Kidney epithelial cell (primary cell): ENCODE results near the gene PCSK5. TPM values are rescaled to one million over a fixed set of nuclear protein-coding genes. Genes with fewer than 3 reads are reported as not detected.

Source experiments
- DNase-seq: peaks from one replicate; pipeline ENCODE4 v3.0.0-alpha.2; 2010; ENCODE audit warnings: low read depth
- H3K27me3 ChIP-seq: 2 replicates; pipeline ENCODE4 v1.6.0; 2011; ENCODE audit warnings: low read length; ENCODE audit not compliant: control insufficient read depth, insufficient read depth
- H3K36me3 ChIP-seq: 2 replicates; pipeline ENCODE4 v1.5.1; 2011; ENCODE audit warnings: low read length; ENCODE audit not compliant: control insufficient read depth, insufficient read depth
- H3K4me3 ChIP-seq: 2 replicates; pipeline ENCODE4 v1.5.1; 2011; ENCODE audit warnings: low read depth, mild to moderate bottlenecking, control low read depth, low read length
- CTCF ChIP-seq: IDR thresholded peaks from 2 replicates; pipeline ENCODE4 v1.5.1; 2011; ENCODE audit warnings: mild to moderate bottlenecking, moderate library complexity, low read length, control low read depth, inconsistent platforms; ENCODE audit not compliant: insufficient read depth, poor library complexity, severe bottlenecking
- total RNA-seq: library from RNA; depleted of rRNA; stranded (reverse); fragments of >200 nt; gene quantifications from 2 replicates; pipeline ENCODE4 v1.2.3, GENCODE V29; 2015

PCSK5 gene
- total RNA-seq, 1 donor from 2014 or later, result 3.8 TPM

- no peak for DNase-seq
- no peak for TF ChIP-seq CTCF
These were observed 260.8 kb downstream of the PCSK5 start for GRCh38 chr9:76151267-76151666.

GRCh38 chr9:76153339-76153738 lies 262.9 kb downstream of the PCSK5 start:
- DNase-seq, result no peak
- Histone ChIP-seq H3K36me3 (no peaks in the 10 kb centered on the region), H3K4me3 (no peak overlapping the region), H3K27me3 (no peaks in the 10 kb centered on the region)
- no peak for TF ChIP-seq CTCF

More at GRCh38 chr9:76151267-76151666, 260.8 kb downstream of the PCSK5 start:
- Histone ChIP-seq H3K4me3 (no peak overlapping the region), H3K27me3 (no peaks in the 10 kb centered on the region), H3K36me3 (no peaks in the 10 kb centered on the region)

GRCh38 chr9:76153902-76154629 lies 263.6 kb downstream of the PCSK5 start:
- Histone ChIP-seq H3K36me3 (no peaks in the 10 kb centered on the region), H3K27me3 (no peaks in the 10 kb centered on the region), H3K4me3 (no peak overlapping the region)
- TF ChIP-seq CTCF, result no peak
- no peak for DNase-seq

- no peak for DNase-seq
- H3K4me3 ChIP-seq, result no peak overlapping the region
- H3K36me3 ChIP-seq, result no peaks in the 10 kb centered on the region
- TF ChIP-seq CTCF, result no peak
- no peaks in the 10 kb centered on the region for H3K27me3 ChIP-seq
These were observed 264.9 kb downstream of the PCSK5 start for GRCh38 chr9:76155361-76155760.

- no peaks in the 10 kb centered on the region for H3K27me3 ChIP-seq
- DNase-seq, result no peak
- H3K36me3 ChIP-seq, result no peaks in the 10 kb centered on the region
- no peak overlapping the region for H3K4me3 ChIP-seq
- TF ChIP-seq CTCF, result no peak
These were observed 268.2 kb downstream of the PCSK5 start for GRCh38 chr9:76158713-76159112.
